Hematopoietic multipotent progenitor cell (in vitro differentiated cells): ENCODE data around the gene ZNF334. TPM values are rescaled to one million over a fixed set of nuclear protein-coding genes. Genes with fewer than 3 reads are reported as not detected.
A peak's percentile ranks its signal among the peaks of the same experiment; 100 is the strongest.

Experiments
- DNase-seq, 3 donors: peaks; one replicate each; pipeline ENCODE4 v3.0.0-alpha.2; 2011 to 2015; ENCODE audit warnings: low read depth in 2 of 3, low spot score in 2 of 3
- total RNA-seq: library from RNA; depleted of rRNA; stranded (reverse); fragments of >200 nt; gene quantifications from one replicate; pipeline ENCODE4 v1.2.3, GENCODE V29; 2012

Gene ZNF334
- total RNA-seq, 1 donor, result 3.0 TPM

GRCh38 chr20:46491354-46491753 is 22.0 kb downstream of the ZNF334 start:
- no peak for DNase-seq

- DNase-seq, result no peak
These were observed 24.9 kb downstream of the ZNF334 start for GRCh38 chr20:46488451-46488850.

GRCh38 chr20:46487628-46488027 is 25.7 kb downstream of the ZNF334 start:
- no peak for DNase-seq

DNA sequence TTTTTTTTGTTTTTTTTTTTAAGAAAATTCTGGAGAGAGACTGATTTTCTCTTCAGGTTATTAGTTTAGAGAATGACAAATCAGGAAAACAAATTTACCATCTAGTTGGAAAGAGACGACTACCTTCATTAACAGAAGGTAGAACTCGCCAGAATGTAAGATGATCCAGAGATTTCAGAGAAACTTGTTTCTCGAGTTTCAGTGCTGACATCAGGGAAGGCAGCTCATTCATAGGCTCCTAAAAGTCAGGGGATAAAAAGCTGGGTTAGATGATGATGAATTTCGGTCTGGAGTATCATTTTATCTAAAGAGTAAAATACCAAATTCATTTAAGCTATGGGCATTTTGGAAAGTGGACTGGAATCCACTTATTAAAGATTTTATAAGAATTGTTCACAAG is 27.9 kb downstream of the ZNF334 start:
- DNase-seq, result no peak

DNA sequence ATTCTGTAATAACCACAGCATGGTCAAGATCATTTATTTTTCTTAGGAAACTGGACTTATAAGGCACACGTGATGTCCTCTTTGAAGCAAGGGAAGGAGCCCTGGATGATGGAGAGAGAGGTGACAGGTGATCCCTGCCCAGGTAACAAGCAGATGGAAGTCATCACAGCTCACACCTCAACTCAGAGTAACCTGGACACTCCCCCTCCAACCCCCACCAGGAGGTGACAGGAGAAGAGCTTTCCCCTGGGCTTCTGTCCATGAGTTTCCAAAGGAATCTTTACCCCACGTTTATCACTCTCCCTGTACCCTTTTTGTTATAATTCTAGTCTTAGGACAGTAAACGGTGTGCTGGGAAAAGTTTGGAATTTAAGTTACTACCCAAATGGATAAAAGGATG is 28.4 kb downstream of the ZNF334 start:
- no peak for DNase-seq

DNA sequence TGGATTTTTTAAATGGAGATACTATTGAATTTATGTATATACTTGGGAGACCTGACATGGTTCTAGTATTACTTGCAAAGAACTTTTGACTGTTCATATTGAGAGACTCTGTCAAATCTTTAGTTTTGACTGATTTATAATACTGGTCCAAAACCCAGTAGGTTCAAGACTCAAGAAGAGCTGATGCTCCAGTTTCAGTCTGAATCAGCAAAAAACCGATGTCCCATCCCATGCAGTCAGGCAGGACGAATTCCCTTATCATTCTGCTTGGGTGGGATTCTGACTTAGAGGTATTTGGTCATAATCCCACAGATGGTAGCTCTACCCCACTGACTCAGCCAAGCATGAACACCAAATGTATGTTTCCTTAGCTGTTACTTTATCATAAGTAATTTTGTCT is 29.5 kb downstream of the ZNF334 start:
- DNase-seq, result no peak

DNA sequence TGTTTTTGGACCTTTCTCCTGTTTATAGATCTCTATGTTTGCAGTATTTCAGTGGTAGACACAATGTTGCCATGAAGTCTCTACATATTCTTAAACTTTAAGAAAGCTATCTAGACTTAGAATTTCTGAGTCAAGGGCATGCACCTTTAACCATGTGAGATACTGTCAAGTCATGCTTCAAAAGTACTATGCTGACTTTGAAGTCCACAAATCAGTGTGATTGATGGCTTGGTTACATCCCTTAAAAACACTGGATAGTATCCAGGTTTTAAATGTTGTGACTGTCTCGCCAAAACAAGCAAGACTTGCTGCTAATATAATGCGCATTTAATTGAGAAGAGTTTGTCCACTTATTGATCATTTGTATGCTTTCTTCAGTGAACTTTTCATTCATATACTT is 30.5 kb downstream of the ZNF334 start:
- no peak for DNase-seq

GRCh38 chr20:46477640-46478039 is 35.7 kb downstream of the ZNF334 start:
- no peak for DNase-seq

DNA sequence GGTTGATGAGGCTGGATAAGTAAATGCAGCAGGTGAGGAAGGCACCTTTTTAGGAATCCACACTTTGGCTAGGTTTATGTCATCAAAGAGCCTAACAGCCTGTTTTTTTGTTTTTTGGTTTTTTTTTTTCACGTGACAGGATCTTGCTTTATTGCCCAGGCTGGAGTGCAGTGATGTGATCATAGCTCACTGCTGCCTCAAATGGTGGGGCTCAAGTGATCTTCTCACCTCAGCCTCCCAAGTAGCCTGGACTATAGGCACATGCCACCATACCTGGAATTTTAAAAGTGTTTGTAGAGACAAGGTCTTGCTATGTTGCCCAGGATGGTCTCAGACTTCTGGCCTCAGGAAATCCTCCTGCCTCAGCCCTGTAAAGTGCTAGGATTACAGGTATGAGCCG is 36.1 kb downstream of the ZNF334 start:
- no peak for DNase-seq

DNA sequence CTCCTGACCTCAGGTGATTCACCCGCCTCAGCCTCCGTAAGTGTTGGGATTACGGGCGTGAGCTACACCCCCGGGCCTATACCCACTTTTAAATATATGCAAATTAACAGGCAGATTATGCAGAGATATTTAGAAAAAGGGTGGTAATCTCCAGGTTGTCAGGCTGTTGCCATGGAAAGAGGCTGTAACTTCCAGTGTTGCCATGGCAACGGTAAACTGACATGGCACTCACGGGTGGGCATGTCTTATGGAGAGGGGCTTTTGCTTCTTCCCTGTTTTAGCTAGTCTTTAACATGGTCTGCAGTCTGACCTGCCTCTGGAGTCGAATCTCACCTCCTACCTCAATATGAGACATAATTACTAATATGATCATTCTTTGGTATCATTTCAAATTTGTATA is 44.9 kb downstream of the ZNF334 start:
- no peak for DNase-seq

GRCh38 chr20:46464451-46464850 is 48.9 kb downstream of the ZNF334 start:
- no peak for DNase-seq

DNA sequence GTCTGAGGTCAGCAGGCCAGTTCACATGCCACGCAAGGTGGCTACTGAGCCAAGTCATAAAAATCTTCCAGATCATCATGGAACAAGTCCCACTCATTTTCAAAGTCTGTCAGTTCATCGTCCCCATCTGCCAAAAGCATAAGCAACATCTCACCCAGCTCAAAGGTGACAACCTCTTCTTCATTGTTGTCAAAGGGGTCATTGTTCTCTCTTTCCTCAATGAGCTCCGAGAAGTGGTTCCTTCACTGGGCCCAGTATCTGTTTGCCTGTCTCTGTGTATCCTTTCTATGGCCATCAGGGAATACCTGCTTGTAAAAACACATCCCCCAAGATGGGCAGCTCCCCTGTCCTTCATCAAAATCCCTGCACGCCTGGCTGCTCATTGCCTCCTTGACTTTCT is 49.5 kb downstream of the ZNF334 start:
- no peak for DNase-seq

- DNase-seq, result no peak
These were observed 51.6 kb downstream of the ZNF334 start for GRCh38 chr20:46461808-46462207.

- DNase-seq, result peak in 2 of 3 donors; percentile 5 to 41
These were observed 54.3 kb downstream of the ZNF334 start for GRCh38 chr20:46458866-46459750.

- no peak for DNase-seq
These were observed 56.9 kb downstream of the ZNF334 start for GRCh38 chr20:46456255-46457028.

GRCh38 chr20:46455729-46456128 is 57.6 kb downstream of the ZNF334 start:
- no peak for DNase-seq

Other genes starting within 250 kb of the ZNF334 start
- not detected for gene CDH22, start 205.1 kb downstream of the ZNF334 start, total RNA-seq
- 49.0 TPM for gene ELMO2, start 106.9 kb downstream of the ZNF334 start, total RNA-seq
- not detected for gene OCSTAMP, start 37.1 kb upstream of the ZNF334 start, total RNA-seq
- gene SLC13A3, start 137.9 kb upstream of the ZNF334 start, total RNA-seq, result under 0.01 TPM
- gene TP53RK, start 175.9 kb upstream of the ZNF334 start, total RNA-seq, result 16.7 TPM
- gene SLC2A10, start 196.1 kb upstream of the ZNF334 start, total RNA-seq, result 5.1 TPM